GM18508 (cell line): ENCODE measurements around the gene SCCPDH.
"Not testable (repeated sequence)": the region's sequence is repeated elsewhere in the genome, so short reads cannot be mapped to it uniquely, and the experiment has no call there.

Experiments
- ATAC-seq: cut with Tn5 transposase; IDR thresholded peaks from one replicate; pipeline ENCODE4 v1.9.1; 2021; ENCODE audit warnings: moderate number of reproducible peaks; ENCODE audit not compliant: insufficient read depth, unreplicated experiment

Gene SCCPDH

DNA sequence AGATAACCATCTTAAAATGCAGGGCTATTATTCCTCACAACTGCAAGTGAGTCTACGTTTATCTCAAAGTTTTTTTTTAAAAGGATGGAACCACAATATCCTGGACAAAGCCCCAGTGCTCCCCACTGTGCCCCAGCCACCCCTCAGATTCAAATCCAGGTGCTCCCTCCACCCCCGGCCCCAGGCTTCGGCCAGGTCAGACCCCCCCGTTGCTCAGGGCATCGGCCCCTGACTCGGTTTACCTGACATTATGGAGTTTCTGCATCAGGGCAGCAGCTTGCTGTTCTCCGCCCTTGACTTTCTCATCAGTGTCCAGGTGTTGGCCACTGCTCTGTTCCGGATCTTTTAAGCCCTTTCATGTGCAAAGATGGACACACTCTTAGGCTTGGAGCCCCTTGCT, 72.9 kb downstream of the SCCPDH start:
- no peak for ATAC-seq

DNA sequence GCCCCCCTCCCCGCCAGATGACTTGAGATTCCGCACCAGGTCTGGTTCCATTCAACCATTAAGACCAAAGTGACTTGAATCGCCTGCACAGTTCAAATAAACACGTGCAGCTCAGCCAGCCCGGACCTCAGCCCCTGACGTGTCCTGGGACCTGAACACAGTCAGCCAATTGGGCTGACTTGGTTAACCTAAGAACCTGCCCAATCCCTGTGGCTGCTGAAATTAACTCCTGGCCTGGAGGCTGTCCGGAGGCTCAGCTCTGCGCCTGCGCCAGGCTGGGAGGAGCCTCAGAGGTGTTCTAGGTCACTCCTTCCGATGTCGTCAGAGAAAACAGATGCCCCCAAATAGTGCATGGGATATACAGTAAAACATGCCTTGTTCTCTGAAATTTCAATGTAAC, 73.4 kb downstream of the SCCPDH start:
- no peak for ATAC-seq

DNA sequence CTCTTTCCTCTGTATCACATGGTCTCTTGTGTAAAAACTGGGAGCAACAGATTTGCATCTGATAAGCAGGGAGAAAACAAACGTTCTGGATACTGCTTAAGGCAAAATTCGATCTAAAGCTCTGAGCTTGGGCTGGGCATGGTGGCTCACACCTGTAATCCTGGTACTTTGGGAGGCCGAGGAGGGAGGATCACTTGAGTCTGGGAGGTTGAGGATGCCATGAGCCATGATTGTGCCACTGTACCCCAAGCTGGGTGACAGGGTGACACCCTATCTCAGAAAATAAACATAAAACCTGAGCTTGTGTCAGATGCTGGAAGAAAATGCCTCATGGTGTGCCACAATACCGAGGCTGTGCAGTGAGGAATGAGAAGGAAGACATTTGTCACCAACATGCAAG, 73.9 kb downstream of the SCCPDH start:
- no peak for ATAC-seq

DNA sequence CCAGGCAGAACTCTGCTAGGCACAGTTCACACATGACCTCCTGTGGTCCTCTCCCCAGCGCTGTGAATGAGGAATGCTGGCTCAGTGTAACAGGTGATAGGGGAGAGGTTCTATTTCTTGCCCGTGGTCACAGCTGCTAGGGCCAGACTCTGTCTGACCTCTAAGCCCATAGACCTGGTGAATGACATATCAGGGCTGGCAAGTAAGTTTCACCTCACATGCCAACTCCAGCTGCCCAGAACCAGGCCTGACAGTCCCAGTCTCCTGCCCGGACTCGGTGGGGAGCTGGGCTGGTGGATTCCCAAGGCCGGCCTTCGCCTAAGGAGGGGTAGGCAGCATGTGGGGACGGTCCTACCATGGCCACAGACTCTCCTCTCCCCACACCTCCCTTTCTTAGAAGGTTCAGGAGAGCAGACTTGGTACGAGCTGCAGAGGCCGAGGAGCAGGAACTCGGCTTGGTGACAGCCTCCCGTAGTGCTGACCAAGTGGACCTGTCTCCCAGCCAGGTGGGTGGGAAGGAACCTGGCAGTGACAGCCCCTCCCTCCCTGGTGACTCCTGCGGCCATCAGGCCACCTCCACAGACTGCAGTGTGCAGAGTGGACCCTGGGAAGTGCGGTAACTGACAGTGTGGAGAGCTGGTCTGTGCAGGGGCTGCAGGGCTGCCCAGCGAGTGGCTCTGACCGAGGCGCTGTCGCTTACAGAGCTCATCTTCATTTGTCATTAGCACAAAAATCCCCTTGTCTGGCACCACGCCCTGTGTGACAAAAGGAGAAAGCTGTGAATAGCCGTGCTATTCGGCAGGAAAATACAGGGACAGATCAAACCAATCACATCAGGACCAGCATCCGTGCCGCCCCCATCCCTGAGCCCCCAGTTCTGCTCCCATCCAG, 74.6 kb downstream of the SCCPDH start:
- ATAC-seq, result no peak

DNA sequence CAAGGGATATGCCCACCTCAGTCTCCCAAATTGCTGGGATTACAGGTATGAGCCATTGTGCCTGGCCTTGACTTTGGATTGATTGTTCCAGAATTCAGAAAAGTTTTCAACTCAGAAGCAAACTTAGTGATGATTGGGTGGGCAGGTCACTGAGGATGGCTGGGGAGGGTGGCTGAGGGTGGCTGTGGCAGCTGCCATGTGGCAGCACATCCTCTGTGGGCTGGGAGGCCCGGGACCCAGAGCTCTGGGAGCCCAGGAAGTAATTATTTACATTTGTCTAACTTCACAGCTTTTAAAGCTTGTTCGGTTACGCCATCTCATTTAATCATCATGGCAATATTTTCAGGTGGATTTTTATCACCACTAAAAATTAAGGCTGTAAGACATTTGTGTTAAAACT, 76.1 kb downstream of the SCCPDH start:
- no peak for ATAC-seq

DNA sequence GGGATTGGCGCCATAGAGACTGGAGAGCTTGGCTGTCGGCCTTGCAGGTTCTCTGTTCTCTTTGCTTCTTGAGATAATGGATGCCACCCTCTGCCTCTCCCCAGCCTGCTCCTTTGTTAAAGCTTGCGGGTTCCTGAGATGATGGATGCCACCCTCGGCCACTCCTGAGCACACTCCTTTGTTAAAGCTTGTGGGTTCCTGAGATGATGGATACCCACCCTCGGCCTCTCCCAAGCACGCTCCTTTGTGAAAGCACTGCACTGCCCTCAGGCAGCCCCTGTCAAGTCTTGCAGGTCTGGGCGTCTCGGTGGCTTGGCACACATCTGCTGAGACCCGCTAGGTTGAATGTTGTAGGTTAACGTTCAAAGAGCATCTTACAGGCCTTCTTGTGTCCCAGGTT, 76.5 kb downstream of the SCCPDH start:
- ATAC-seq, result no peak

DNA sequence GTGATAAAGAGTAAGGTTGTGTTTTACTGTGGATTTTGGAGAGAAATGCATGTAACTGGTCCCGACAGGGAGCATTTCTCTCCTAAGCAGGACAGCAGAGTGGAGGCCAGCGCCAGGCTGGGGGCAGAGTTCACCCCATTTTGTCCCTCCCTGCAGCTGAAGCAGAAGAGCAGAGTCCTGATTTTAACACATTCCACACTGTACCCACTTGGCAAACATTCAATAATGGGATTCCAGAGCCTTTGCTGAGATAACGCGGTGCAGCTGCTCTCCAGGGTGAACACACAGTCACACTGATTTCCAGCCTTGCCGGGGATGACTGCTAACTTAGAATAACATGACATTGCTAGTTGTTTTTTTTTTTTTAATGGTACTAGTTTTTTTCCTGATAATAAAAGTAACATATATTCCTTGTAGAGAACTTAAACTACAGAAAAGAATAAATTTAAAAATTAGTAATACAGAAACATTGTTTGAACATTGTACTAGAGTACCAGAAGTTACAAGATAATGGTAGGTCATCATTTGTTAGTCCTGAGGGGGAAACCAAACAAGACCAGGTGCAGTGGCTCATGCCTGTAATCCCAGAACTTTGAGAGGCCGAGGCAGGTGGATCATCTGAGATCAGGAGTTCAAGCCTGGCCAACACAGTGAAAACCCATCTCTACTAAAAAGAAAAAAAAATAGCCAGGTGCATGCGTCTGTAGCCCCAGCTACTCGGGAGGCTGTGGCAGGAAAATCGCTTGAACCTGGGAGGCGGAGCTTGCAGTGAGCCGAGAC, 77.2 kb downstream of the SCCPDH start:
- ATAC-seq, result no peak

DNA sequence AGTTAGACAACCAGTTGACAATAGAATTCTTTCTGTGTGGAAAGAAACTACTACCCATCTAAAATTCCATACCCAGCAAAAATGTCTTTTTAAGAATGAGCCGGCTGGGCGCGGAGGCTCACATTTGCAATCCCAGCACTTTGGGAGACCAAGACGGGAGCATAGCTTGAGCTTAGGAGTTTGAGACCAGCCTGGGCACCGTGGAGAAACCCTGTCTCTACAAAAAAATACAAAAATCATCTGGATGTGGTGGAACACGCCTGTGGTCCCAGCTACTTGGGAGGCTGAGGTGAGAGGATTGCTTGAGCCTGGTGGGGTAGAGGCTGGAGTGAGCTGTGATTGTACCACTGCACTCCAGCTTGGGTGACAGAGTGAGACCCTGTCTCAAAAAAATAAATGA, 79.2 kb downstream of the SCCPDH start:
- ATAC-seq, result no peak

DNA sequence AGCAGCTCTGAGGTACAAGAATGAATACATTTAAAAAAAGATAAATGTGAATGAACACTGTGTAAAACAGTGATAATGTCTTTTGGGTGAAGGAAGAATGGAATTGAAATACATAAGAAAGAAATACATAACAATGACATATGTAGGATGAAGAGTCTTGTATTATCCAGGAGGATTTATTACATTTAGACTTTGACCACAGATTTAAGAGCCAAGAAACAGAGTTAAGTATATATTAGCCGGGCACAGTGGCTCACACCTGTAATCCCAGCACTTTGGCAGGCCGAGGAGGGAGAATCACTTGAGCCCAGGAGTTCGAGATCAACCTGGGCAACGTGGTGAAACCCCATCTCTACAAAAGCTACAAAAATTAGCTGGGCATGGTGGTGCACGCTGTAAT, 79.7 kb downstream of the SCCPDH start:
- ATAC-seq, result no peak

DNA sequence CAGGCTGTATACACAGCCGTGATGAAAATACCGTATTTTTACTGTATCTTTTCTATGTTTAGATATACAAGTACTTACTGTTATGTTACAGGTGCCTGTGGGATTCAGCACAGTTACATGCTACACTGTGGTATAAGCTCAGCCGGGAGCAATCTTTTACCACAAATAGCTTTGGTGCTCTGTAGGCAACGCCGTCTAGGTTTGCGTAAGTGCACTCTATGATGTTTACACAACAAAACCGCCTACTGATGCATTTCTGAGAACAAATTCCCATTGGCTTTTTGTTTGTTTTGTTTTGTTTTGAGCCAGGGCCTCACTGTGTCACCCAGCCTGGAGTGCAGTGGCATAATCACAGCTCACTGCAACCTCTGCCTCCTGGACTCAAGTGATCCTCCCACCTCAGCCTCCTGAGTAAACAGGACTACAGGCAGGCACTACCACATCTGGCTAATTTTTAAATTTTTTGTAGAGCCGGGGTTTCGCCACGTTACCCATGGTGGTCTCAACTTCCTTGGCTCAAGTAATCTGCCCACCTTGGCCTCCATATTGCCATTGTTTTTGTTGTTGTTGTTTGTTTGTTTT, 81.0 kb downstream of the SCCPDH start:
- no peak for ATAC-seq

DNA sequence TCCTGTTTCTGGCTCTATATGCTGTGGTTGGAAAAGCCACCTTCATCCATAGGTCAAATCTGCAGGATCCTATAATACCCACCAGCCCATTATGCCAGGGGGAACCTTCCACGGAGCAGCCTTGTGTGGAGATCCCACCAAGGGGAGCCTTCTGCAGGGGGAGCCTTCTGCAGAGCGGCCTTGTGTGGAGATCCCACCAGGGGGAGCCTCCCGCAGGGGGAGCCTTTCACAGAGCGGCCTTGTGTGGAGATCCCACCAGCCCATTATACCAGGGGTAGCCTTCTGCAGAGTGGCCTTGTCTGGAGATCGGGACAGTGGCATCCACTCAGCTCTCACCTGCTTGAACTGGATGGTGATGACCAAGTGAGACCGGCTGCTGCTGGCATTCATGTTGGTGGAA, 85.3 kb downstream of the SCCPDH start:
- no peak for ATAC-seq

DNA sequence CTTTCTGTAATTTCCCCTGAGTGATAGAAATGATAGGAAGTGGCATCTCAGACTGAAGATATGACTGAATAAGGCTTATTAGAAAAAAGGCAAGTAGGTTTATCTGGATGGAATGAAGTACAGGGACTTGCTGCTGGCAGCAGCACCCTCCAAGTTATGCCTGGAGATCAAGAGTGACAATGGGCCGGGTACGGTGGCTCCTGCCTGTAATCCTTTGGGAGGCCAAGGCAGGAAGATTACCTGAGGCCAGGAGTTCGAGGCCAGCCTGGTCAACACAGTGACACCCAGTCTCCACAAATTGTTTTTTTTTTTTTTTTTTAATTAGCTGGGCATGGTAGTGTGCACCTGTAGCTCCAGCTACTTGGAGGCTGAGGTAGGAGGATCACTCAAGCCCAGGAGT, 87.8 kb downstream of the SCCPDH start:
- no peak for ATAC-seq

DNA sequence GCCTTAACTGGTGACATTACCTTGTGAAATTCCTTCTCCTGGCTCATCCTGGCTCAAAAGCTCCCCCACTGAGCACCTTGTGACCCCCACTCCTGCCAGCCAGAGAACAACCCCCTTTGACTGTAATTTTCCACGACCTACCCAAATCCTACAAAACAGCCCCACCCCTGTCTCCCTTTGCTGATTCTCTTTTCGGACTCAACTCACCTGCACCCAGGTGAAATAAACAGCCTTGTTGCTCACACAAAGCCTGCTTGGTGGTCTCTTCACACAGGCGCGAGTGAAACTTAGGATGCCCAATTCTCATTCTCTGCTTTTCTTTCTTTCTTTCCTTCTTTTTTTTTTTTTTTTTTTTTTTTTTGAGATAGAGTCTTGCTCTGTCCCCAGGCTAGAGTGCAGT, 89.1 kb downstream of the SCCPDH start:
- not testable (repeated sequence) for ATAC-seq

DNA sequence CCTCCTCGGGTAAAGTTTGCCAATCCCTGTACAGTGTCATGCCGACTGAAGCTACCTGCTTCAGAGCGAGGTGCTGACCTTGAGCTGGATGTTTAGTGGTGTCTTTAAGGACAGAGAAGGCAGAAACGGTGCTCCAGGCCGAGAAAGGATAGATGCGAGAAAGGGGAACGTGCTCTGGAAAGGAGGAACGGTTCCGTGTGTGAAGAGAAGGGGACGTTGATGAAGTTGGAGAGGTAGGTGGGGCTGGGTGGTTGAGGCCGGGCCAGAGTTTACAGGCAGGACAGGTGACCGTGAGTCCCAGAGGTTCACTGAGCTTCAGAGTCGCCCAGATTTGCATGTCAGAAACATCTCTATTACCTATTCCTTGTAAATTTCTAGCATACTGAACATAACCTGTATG, 90.7 kb downstream of the SCCPDH start:
- ATAC-seq, result no peak

DNA sequence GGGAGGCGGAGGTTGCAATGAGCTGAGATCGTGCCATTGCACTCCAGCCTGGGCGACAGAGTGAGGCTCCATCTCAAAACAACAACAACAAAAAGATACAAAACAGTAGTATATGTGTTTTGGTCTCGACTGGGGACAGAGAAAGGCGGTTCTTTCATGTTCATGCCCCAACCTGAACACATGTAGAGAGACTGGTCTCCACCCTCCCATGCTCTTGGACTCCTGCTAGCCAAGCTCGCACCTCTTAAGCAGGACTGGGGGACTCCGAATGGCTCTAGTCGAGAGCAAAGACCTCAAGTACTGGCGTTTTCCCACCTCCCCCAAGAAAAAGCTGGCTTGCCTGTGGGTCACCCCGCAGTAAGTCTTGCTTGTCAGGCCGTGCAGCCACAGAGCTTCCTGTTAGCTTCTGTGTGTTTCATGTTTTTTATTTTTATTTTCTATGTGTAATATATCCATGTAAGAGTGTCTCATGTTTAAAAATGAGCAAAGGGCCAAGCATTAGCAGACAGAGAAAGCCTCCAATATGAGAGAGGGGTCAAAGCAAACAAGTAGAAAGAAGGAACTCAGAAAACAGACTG, 91.6 kb downstream of the SCCPDH start:
- no peak for ATAC-seq
